ENCODE data around the gene CACNA2D2. TPM values are rescaled to one million over a fixed set of nuclear protein-coding genes. Genes with fewer than 3 reads are reported as not detected.
A peak's percentile ranks its signal among the peaks of the same experiment; 100 is the strongest.

Gene CACNA2D2
- total and polyA plus RNA-seq, 2 of the 13 experiments (the other 11 are each of a cell fraction or from before 2014, with no cell fraction given) = not detected

DNA sequence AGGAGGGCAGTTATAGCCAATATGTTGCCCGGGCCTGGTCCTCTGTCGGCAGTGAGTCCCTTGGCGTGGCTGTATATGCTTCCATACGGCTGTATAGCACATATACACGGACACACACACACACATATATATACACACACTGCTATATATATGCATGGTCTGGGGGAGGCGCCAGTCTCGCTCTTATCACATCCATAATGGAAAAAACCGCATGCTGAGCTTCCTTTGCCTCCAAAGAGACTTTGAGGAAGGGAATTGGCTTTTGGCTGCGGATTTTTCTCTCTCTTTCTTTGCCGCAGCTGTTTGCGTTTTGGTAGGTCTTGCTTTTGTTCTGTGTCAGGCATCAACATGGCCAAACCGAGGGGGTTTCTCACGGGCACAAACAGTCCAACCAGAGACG, 132.8 kb downstream of the CACNA2D2 start (continued):
- TF ChIP-seq, protein P1, sequence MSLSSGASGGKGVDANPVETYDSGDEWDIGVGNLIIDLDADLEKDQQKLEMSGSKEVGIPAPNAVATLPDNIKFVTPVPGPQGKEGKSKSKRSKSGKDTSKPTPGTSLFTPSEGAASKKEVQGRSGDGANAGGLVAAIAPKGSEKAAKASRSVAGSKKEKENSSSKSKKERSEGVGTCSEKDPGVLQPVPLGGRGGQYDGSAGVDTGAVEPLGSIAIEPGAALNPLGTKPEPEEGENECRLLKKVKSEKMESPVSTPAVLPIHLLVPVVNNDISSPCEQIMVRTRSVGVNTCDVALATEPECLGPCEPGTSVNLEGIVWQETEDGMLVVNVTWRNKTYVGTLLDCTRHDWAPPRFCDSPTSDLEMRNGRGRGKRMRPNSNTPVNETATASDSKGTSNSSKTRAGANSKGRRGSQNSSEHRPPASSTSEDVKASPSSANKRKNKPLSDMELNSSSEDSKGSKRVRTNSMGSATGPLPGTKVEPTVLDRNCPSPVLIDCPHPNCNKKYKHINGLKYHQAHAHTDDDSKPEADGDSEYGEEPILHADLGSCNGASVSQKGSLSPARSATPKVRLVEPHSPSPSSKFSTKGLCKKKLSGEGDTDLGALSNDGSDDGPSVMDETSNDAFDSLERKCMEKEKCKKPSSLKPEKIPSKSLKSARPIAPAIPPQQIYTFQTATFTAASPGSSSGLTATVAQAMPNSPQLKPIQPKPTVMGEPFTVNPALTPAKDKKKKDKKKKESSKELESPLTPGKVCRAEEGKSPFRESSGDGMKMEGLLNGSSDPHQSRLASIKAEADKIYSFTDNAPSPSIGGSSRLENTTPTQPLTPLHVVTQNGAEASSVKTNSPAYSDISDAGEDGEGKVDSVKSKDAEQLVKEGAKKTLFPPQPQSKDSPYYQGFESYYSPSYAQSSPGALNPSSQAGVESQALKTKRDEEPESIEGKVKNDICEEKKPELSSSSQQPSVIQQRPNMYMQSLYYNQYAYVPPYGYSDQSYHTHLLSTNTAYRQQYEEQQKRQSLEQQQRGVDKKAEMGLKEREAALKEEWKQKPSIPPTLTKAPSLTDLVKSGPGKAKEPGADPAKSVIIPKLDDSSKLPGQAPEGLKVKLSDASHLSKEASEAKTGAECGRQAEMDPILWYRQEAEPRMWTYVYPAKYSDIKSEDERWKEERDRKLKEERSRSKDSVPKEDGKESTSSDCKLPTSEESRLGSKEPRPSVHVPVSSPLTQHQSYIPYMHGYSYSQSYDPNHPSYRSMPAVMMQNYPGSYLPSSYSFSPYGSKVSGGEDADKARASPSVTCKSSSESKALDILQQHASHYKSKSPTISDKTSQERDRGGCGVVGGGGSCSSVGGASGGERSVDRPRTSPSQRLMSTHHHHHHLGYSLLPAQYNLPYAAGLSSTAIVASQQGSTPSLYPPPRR (CRISPR knock-in tag; IDR thresholded peaks at IDR 0.05; ENCODE audit: borderline replicate concordance) = no peak
- no peak for TF ChIP-seq AHR (CRISPR knock-in tag; IDR thresholded peaks at IDR 0.05)
- no peak for TF ChIP-seq ATF1 (CRISPR knock-in tag; IDR thresholded peaks at IDR 0.05)
- TF ChIP-seq, protein P2, sequence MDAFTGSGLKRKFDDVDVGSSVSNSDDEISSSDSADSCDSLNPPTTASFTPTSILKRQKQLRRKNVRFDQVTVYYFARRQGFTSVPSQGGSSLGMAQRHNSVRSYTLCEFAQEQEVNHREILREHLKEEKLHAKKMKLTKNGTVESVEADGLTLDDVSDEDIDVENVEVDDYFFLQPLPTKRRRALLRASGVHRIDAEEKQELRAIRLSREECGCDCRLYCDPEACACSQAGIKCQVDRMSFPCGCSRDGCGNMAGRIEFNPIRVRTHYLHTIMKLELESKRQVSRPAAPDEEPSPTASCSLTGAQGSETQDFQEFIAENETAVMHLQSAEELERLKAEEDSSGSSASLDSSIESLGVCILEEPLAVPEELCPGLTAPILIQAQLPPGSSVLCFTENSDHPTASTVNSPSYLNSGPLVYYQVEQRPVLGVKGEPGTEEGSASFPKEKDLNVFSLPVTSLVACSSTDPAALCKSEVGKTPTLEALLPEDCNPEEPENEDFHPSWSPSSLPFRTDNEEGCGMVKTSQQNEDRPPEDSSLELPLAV (CRISPR knock-in tag; conservative IDR thresholded peaks at IDR 0.05; ENCODE audit: low read depth) = no peak
- no peak for TF ChIP-seq CREM (IDR thresholded peaks at IDR 0.05)
- TF ChIP-seq CREM (CRISPR knock-in tag; IDR thresholded peaks at IDR 0.05) = no peak
- TF ChIP-seq ZIK1 (CRISPR knock-in tag; IDR thresholded peaks at IDR 0.05; ENCODE audit: borderline replicate concordance, low read depth) = no peak
- TF ChIP-seq MEIS2 (CRISPR knock-in tag; IDR thresholded peaks at IDR 0.05) = no peak
- TF ChIP-seq, protein P3, sequence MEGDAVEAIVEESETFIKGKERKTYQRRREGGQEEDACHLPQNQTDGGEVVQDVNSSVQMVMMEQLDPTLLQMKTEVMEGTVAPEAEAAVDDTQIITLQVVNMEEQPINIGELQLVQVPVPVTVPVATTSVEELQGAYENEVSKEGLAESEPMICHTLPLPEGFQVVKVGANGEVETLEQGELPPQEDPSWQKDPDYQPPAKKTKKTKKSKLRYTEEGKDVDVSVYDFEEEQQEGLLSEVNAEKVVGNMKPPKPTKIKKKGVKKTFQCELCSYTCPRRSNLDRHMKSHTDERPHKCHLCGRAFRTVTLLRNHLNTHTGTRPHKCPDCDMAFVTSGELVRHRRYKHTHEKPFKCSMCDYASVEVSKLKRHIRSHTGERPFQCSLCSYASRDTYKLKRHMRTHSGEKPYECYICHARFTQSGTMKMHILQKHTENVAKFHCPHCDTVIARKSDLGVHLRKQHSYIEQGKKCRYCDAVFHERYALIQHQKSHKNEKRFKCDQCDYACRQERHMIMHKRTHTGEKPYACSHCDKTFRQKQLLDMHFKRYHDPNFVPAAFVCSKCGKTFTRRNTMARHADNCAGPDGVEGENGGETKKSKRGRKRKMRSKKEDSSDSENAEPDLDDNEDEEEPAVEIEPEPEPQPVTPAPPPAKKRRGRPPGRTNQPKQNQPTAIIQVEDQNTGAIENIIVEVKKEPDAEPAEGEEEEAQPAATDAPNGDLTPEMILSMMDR (CRISPR knock-in tag; IDR thresholded peaks at IDR 0.05) = peak; percentile 49
- no peak for TF ChIP-seq HDAC1 (CRISPR knock-in tag; IDR thresholded peaks at IDR 0.05)
- TF ChIP-seq SMARCC2 (IDR thresholded peaks at IDR 0.05) = no peak
- no peak for TF ChIP-seq CEBPB (IDR thresholded peaks at IDR 0.05; ENCODE audit: borderline replicate concordance, low read depth, low read length)

Measured in HepG2 (cell line).